GM12891 (cell line): ENCODE results near the gene SLC34A1.

Source experiments
- PAX5 ChIP-seq: IDR thresholded peaks from 2 replicates; pipeline ENCODE4 v1.6.1; 2011; ENCODE audit warnings: low read length, moderate library complexity, mild to moderate bottlenecking; ENCODE audit not compliant: insufficient read depth, severe bottlenecking
- POLR2A ChIP-seq: IDR thresholded peaks from 2 replicates; pipeline ENCODE4 v1.6.1; 2011; ENCODE audit warnings: low read depth, low read length, control low read depth
- POLR2AphosphoS5 ChIP-seq: IDR thresholded peaks from 2 replicates; pipeline ENCODE4 v1.6.1; 2011; ENCODE audit warnings: low read depth, low read length, control low read depth

DNA sequence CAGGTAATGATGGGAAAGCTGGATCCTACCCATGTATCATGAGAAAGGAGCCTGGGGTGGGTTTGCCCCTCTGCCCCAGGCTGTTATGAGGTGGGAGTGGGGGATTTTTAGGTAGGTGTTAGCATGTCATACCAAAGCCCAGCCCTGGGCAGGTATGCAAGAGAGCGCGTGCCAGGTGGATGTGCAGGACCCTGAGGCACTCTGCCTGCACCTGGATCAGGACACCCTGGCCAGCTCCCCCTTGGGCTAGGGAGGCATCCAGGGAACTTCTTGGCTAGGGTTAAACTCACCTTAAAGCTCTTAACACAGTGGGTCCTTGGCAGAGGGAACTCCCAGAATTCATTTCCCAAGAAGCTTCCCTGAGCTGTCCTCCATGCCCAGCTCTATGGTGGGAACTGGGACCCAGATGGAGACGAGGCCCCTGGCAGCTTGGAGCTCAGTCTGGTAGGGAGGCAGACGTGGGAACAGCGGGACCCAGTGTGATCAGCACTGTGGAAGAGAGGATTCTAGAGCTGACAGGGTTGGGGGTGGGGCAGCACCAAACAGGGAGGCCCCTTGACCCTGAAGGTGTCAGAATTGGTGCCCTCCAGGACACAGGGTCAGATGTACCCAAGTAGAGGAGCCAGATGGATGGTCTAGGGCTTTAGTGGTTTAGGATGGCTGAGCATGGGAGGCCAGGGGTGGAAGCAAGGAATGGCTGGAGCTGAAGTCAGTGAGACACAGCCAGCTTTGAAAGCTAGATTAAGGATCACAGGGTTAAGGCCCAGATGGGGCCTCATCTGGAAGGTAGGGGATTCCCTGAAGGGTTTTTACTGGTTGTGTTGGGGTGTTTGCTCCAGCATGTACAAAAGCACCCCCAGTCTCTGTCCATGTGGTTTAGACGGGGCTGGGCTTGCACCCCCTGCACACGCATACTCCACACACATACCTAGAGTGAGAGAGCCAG is 60.1 kb downstream of the SLC34A1 start:
- TF ChIP-seq POLR2A (no peak; the same call in 1 of the 2 replicates), POLR2AphosphoS5 (peak; percentile 83), PAX5 (no peak)
